Measurements from ENCODE around the gene THSD7A.

The THSD7A gene

GRCh38 chr7:11831736-11832495, at the start of gene THSD7A:
Gene THSD7A (minus strand): TSS chr7:11832198. CDS start chr7:11831946, 252 bp downstream.
- peak in 1 of 3 experiments; percentile 1 for DNase-seq (ENCODE audit: low read depth in 3 of 3)

- no peak for DNase-seq (ENCODE audit: low read depth in 3 of 3)
Measured at GRCh38 chr7:11881680-11882079, 49.7 kb upstream of the THSD7A start.

- no peak for DNase-seq (ENCODE audit: low read depth in 3 of 3)
Measured at GRCh38 chr7:11875635-11876034, 43.6 kb upstream of the THSD7A start.

- DNase-seq (ENCODE audit: low read depth in 3 of 3): no peak
Measured at GRCh38 chr7:11865671-11866070, 33.7 kb upstream of the THSD7A start.

- no peak for DNase-seq (ENCODE audit: low read depth in 3 of 3)
Measured at GRCh38 chr7:11858622-11859302, 26.8 kb upstream of the THSD7A start.

- no peak for DNase-seq (ENCODE audit: low read depth in 3 of 3)
Measured at GRCh38 chr7:11858026-11858425, 26.0 kb upstream of the THSD7A start.

- no peak for DNase-seq (ENCODE audit: low read depth in 3 of 3)
Measured at GRCh38 chr7:11848251-11848650, 16.3 kb upstream of the THSD7A start.

GRCh38 chr7:11847336-11847735, 15.3 kb upstream of the THSD7A start:
- DNase-seq (ENCODE audit: low read depth in 3 of 3): no peak

- DNase-seq (ENCODE audit: low read depth in 3 of 3): no peak
Measured at GRCh38 chr7:11846361-11846955, 14.5 kb upstream of the THSD7A start.

GRCh38 chr7:11843113-11843765, 11.2 kb upstream of the THSD7A start:
- DNase-seq (ENCODE audit: low read depth in 3 of 3): no peak

GRCh38 chr7:11841657-11842056, 9.7 kb upstream of the THSD7A start:
- no peak for DNase-seq (ENCODE audit: low read depth in 3 of 3)

GRCh38 chr7:11835260-11835659, 3.3 kb upstream of the THSD7A start:
- DNase-seq (ENCODE audit: low read depth in 3 of 3): no peak

- DNase-seq (ENCODE audit: low read depth in 3 of 3): no peak
Measured at GRCh38 chr7:11833431-11833830, 1.4 kb upstream of the THSD7A start.

GRCh38 chr7:11831156-11831735, 752 bp downstream of the THSD7A start:
- no peak for DNase-seq (ENCODE audit: low read depth in 3 of 3)

GRCh38 chr7:11830582-11831155, 1.3 kb downstream of the THSD7A start:
- no peak for DNase-seq (ENCODE audit: low read depth in 3 of 3)

GRCh38 chr7:11829954-11830353, 2.0 kb downstream of the THSD7A start:
- no peak for DNase-seq (ENCODE audit: low read depth in 3 of 3)

GRCh38 chr7:11819947-11820346, 12.1 kb downstream of the THSD7A start:
- DNase-seq (ENCODE audit: low read depth in 3 of 3): no peak

GRCh38 chr7:11819271-11819670, 12.7 kb downstream of the THSD7A start:
- DNase-seq (ENCODE audit: low read depth in 3 of 3): no peak

- DNase-seq (ENCODE audit: low read depth in 3 of 3): no peak
Measured at GRCh38 chr7:11818281-11818680, 13.7 kb downstream of the THSD7A start.

- DNase-seq (ENCODE audit: low read depth in 3 of 3): no peak
Measured at GRCh38 chr7:11817111-11817740, 14.8 kb downstream of the THSD7A start.

GRCh38 chr7:11811709-11812108, 20.3 kb downstream of the THSD7A start:
- no peak for DNase-seq (ENCODE audit: low read depth in 3 of 3)

All from stimulated activated CD4-positive, alpha-beta T cell treated with anti-CD3 and anti-CD28 coated beads, TNF-alpha, amount 100 ng/mL, for 24 hours (primary cell).